ENCODE results near the gene RRAGC. TPM values are rescaled to one million over a fixed set of nuclear protein-coding genes. Genes with fewer than 3 reads are reported as not detected.

Gene RRAGC
- total RNA-seq, 1 experiment from 2014 or later, result 18.3 TPM

GRCh38 chr1:38790422-38791163 lies 69.0 kb downstream of the RRAGC start:
- Histone ChIP-seq H4K20me1 (ENCODE audit: insufficient read depth, low read depth, low read length) (no peaks in the 10 kb centered on the region), H3K27me3 (ENCODE audit: low read length) (peaks cover 2% of the 10 kb centered on the region; the same call in 1 of the 2 replicates), H3K27ac (ENCODE audit: low read length) (no peak overlapping the region), H3K4me2 (ENCODE audit: low read depth, low read length, poor library complexity, severe bottlenecking) (no peak overlapping the region), H2AFZ (ENCODE audit: low read length) (no peak overlapping the region), H3K79me2 (ENCODE audit: low read length) (no peaks in the 10 kb centered on the region), H3K9me2 (replicated peaks; ENCODE audit: insufficient read depth, low read length) (no peaks in the 10 kb centered on the region), H3K9ac (ENCODE audit: low read length) (no peak overlapping the region), H3K4me3 (ENCODE audit: low read length) (no peak overlapping the region), H3K4me1 (ENCODE audit: low read length) (no peaks in the 10 kb centered on the region), H3K36me3 (ENCODE audit: insufficient read depth, low read length) (no peaks in the 10 kb centered on the region), H3K9me3 (ENCODE audit: low read length) (peaks cover 5% of the 10 kb centered on the region)
- DNase-seq, result no peak

GRCh38 chr1:38789498-38790169 lies 69.9 kb downstream of the RRAGC start:
- H3K9ac ChIP-seq (ENCODE audit: low read length), result no peak overlapping the region
- no peak overlapping the region for H3K27ac ChIP-seq (ENCODE audit: low read length)
- H3K79me2 ChIP-seq (ENCODE audit: low read length), result no peaks in the 10 kb centered on the region
- H3K4me2 ChIP-seq (ENCODE audit: low read depth, low read length, poor library complexity, severe bottlenecking), result no peak overlapping the region
- peaks cover 5% of the 10 kb centered on the region for H3K9me3 ChIP-seq (ENCODE audit: low read length)
- peaks cover 2% of the 10 kb centered on the region; the same call in 1 of the 2 replicates for H3K27me3 ChIP-seq (ENCODE audit: low read length)
- no peak overlapping the region for H3K4me3 ChIP-seq (ENCODE audit: low read length)
- H4K20me1 ChIP-seq (ENCODE audit: insufficient read depth, low read depth, low read length), result no peaks in the 10 kb centered on the region
- H3K9me2 ChIP-seq (replicated peaks; ENCODE audit: insufficient read depth, low read length), result no peaks in the 10 kb centered on the region
- H3K36me3 ChIP-seq (ENCODE audit: insufficient read depth, low read length), result no peaks in the 10 kb centered on the region
- no peak overlapping the region for H2AFZ ChIP-seq (ENCODE audit: low read length)
- DNase-seq, result no peak
- no peaks in the 10 kb centered on the region for H3K4me1 ChIP-seq (ENCODE audit: low read length)

- H3K27me3 ChIP-seq (ENCODE audit: low read length), result 0 out of 2 replicates have a peak, but pooled peaks cover 2% of the 10 kb centered on the region
- H3K4me1 ChIP-seq (ENCODE audit: low read length), result no peaks in the 10 kb centered on the region
- H3K79me2 ChIP-seq (ENCODE audit: low read length), result no peaks in the 10 kb centered on the region
- H3K4me2 ChIP-seq (ENCODE audit: low read depth, low read length, poor library complexity, severe bottlenecking), result no peak overlapping the region
- H3K36me3 ChIP-seq (ENCODE audit: insufficient read depth, low read length), result no peaks in the 10 kb centered on the region
- H3K27ac ChIP-seq (ENCODE audit: low read length), result no peak overlapping the region
- H4K20me1 ChIP-seq (ENCODE audit: insufficient read depth, low read depth, low read length), result no peaks in the 10 kb centered on the region
- peaks cover 5% of the 10 kb centered on the region for H3K9me3 ChIP-seq (ENCODE audit: low read length)
- H2AFZ ChIP-seq (ENCODE audit: low read length), result no peak overlapping the region
- H3K9ac ChIP-seq (ENCODE audit: low read length), result no peak overlapping the region
- DNase-seq, result no peak
- no peak overlapping the region for H3K4me3 ChIP-seq (ENCODE audit: low read length)
- no peaks in the 10 kb centered on the region for H3K9me2 ChIP-seq (replicated peaks; ENCODE audit: insufficient read depth, low read length)
Measured at GRCh38 chr1:38788341-38789336, 70.9 kb downstream of the RRAGC start.

Small RNAs within 50 kb of the gene (small RNA-seq; reads per million reads assigned to genes)
- not detected for gene GJA9-MYCBP

Other genes with a start within 250 kb of the RRAGC start
- 9.2 and 25.1 TPM in 2 replicates for gene MYCBP, start 13.6 kb upstream of the RRAGC start, total RNA-seq (2014; rRNA removed; shearing (Covaris generic); ENCODE audit: low replicate concordance)
- gene GJA9, start 21.8 kb upstream of the RRAGC start, total RNA-seq (2014; rRNA removed; shearing (Covaris generic); ENCODE audit: low replicate concordance), result not detected in 2 replicates
- gene RHBDL2, start 82.1 kb upstream of the RRAGC start, total RNA-seq (2014; rRNA removed; shearing (Covaris generic); ENCODE audit: low replicate concordance), result not detected in 2 replicates
- gene AKIRIN1, start 131.5 kb upstream of the RRAGC start, total RNA-seq (2014; rRNA removed; shearing (Covaris generic); ENCODE audit: low replicate concordance), result 81.3 and 131 TPM in 2 replicates
- 259 and 372 TPM in 2 replicates for gene NDUFS5, start 166.6 kb upstream of the RRAGC start, total RNA-seq (2014; rRNA removed; shearing (Covaris generic); ENCODE audit: low replicate concordance)

All from Karpas-422 (cell line).